GM21717 (cell line): ENCODE data around the gene TTC28.
"Not testable (repeated sequence)": the region's sequence is repeated elsewhere in the genome, so short reads cannot be mapped to it uniquely, and the experiment has no call there.

Experiments
- ATAC-seq: cut with Tn5 transposase; IDR thresholded peaks from one replicate; pipeline ENCODE4 v1.9.1; 2021; ENCODE audit warnings: mild to moderate bottlenecking, moderate library complexity; ENCODE audit not compliant: unreplicated experiment

The TTC28 gene

GRCh38 chr22:28604966-28605761 lies 74.5 kb downstream of the TTC28 start:
- ATAC-seq: no peak

DNA sequence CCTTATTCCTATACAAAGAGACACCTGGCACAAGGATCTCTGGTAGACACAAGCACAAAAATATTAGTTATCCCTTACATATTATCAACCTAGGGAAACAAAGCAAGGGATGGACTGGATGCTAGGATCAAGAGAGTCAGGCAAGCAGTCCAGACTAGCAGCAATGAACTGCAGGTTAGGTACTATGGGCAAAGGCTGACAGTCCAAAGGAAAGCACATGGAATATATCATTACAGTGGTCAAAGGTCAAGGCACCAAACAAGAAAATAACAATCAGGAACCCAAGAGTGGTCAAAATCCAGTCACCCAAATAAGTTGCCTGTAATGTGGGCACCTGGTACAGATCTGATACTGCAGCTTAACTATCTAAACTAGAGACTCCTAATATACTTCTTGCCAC lies 77.7 kb downstream of the TTC28 start:
- ATAC-seq: no peak

DNA sequence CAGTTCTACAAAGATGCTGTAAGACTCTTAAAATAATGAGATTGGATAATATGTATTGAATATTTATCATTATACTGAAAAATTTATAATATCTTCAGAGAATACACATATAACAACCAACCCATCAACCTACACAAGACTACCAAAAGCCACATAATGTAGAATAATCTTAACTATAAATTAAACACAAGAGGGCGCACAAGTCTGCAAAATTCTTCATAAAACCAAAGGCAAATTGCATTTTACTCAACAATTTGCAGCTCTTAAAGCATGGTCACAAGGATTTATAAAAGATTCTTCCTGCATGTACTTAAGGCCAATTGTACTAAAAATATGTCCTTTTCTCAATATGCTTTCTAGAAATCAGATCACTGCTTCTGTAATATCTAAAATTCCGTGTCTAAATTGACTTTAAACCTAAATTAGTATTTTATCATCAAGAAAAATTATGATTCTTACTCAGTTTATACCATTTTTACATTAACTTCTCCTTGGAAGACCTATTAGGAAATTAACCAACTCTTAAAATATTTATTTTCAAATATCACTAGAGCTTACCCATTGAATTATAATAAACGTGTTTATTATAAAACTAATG lies 79.0 kb downstream of the TTC28 start:
- no peak for ATAC-seq

GRCh38 chr22:28599693-28600092 lies 79.9 kb downstream of the TTC28 start:
- no peak for ATAC-seq

- no peak for ATAC-seq
Measured at GRCh38 chr22:28597665-28598064, 82.0 kb downstream of the TTC28 start.

- ATAC-seq: no peak
Measured at GRCh38 chr22:28594797-28595462, 84.7 kb downstream of the TTC28 start.

DNA sequence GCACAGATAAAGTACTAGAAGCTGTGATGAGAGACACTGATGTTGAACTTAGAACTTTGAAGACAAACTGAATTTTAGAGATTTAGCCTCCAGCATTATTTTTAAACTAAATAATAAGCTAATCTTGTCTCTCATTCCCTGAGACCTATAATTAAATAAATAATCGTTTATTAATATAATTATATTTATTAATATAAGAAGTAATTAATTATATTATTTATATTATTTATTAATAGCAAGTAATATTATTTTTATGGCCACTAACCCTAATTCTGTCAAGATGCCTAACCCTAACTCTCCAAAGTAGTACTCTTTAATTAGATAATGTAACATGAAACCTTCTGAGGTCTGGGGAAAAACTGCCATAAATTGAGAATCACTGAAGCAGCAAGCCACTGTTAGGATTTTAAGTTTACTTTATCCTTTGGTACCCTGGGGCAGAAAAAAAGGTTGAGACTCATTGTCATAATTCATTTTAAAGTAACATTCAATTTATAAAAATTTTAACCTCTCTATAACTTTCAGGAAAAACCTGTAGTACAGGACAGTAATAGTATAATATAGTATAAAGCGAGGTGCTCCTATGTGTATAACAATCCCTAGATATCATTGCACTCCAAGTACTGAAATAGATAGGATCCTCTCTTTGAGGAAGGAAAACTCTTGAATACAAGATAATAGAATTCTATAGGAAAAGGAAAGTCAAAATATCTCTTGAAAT lies 85.4 kb downstream of the TTC28 start:
- no peak for ATAC-seq

DNA sequence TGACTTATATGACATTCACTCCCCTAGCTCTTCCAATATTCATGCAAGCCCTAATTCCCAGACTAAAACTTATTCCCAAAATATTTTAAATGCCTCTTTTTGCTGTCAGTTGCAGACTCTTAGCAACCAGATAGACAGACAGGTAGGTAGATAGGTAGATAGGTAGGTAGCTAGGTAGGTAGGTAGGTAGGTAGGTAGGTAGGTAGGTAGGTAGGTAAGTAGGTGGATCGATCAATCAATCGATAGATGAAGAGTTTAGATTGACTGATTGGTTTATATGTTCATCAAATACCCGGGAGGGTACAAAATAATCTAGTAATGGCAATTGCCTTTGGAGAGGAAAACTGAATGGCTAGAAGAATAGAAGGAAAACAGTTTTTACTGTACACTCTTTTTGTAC lies 86.3 kb downstream of the TTC28 start:
- no peak for ATAC-seq

- ATAC-seq: no peak
Measured at GRCh38 chr22:28589102-28589750, 90.4 kb downstream of the TTC28 start.

DNA sequence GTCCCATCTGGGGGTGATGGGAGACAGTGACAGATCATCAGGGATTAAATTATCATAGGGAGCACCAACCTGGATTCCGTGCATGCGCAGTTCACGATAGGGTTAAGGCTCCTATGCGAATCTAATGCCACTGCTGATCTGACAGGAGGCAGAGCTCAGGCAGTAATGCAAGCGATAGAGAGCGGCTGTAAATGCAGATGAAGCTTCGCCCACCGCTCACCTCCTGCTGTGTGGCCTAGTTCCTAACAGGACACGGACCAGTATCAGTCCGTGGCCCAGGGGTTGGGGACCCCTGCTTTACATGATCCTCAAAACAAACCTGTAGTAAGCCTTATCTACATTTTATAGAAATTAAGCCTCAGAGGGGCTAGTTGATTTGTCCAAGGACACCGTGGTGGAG lies 94.3 kb downstream of the TTC28 start:
- ATAC-seq: no peak

- no peak for ATAC-seq
Measured at GRCh38 chr22:28582806-28583205, 96.8 kb downstream of the TTC28 start.

- no peak for ATAC-seq
Measured at GRCh38 chr22:28581016-28581415, 98.6 kb downstream of the TTC28 start.

GRCh38 chr22:28576162-28576561 lies 103.5 kb downstream of the TTC28 start:
- no peak for ATAC-seq

DNA sequence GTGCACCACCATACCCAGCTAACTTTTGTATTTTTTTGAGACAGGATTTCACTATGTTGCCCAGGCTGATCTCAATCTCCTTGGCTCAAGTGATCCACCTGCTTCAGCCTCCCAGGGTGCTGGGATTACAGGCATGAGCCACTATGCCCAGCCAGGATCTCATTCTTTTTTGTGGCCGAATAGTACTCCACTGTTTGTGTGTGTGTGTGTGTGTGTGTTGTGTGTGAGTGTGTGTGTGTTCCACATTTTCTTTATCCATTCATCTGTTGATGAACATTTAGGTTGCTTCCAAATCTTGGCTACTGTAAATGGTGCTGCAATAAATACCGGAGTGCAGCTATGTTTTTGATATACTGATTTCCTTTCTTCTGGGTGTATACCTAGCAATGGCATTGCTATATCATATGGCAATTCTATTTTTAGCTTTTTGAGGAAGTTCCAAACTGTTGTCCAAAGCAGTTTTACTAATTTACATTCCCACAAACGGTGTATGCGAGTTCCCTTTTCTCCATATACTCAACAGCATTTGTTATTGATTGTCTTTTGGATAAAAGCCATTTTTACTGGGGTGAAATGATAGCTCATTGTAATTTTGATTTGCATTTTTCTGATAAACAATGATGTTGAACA lies 105.4 kb downstream of the TTC28 start:
- ATAC-seq: no peak

DNA sequence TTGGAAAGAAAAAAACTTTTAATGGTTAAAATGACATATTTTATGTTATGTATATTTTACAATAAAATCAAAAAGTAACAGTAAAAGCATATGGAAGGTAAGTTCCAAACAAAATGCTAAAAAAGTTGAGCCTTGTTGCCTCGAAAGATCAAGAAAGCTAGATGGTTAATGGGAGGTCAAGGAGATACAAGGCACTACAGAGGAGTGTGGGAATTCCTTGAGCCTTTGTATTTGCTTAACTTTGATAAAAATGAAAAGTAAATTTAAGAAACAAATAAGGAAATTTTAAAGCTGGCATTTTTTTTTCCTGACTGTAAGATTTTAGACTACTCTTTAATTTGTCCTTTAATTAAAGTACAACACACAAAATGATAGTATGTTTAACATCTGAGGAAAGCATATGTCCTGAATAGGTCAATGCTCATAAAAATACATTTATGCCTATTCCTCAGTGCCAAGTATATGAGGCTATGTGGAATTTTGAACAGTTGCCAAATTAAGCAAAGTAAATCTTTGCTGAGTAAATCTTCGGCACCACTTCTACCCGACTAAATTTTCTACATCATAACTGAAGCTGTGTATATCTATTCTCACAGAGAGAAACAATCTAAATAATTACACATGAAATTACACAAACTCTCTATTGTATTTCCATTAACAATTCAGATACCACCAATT lies 108.8 kb downstream of the TTC28 start:
- ATAC-seq: no peak

DNA sequence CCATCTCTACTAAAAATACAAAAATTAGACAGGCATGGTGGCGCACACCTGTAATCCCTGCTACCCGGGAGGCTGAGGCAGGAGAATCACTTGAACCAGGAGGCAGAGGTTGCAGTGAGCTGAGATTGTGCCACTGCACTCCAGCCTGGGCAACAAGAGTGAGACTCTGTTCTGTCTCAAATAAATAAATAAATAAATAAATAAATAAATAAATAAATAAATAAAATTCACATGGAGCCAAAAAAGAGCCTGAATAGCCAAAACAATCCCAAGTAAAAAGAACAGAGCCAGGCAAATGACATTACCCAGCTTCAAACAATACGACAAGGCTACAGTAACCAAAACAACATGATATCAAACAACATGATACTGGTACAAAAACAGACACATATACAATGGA lies 110.7 kb downstream of the TTC28 start:
- not testable (repeated sequence) for ATAC-seq

DNA sequence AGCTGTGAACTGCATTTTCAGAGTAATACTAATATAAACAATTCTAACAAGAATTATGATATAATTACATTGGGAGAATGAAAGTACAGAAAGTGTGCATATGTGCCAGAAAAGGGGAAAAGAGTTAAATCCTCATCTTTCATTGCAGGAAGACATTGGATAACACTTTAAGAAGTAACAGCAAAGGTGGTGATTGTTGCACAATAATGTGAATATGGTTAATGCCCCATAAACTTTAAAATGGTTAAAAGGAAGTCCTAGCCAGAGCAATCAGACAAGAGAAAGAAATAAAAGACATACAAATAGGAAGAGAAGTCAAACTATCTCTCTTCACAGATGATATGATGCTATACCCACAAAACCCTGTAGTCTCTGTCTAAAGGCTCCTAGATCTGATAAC lies 111.5 kb downstream of the TTC28 start:
- ATAC-seq: no peak

DNA sequence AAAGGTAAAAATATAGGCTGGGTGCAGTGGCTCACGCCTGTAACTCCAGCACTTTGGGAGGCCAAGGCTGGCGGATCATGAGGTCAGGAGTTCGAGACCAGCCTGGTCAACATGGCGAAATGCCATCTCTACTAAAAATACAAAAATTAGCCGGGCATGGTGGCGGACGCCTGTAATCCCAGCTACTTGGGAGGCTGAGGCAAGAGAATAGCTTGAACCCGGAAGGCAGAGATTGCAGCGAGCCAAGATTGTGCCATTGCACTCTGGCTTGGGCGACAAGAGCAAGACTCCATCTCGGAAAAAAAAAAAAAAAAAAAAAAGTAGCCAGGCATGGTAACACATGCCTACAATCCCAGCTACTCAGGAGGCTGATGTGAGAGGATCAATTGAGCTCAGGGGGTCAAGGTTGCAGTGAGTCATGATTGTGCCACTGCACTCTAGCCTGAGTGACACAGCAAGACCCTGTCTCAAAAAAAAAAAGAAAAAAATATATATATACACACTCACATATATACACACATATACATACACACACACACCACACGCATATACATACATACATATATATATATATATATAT lies 112.6 kb downstream of the TTC28 start:
- not testable (repeated sequence) for ATAC-seq

- no peak for ATAC-seq
Measured at GRCh38 chr22:28563636-28564035, 116.0 kb downstream of the TTC28 start.

DNA sequence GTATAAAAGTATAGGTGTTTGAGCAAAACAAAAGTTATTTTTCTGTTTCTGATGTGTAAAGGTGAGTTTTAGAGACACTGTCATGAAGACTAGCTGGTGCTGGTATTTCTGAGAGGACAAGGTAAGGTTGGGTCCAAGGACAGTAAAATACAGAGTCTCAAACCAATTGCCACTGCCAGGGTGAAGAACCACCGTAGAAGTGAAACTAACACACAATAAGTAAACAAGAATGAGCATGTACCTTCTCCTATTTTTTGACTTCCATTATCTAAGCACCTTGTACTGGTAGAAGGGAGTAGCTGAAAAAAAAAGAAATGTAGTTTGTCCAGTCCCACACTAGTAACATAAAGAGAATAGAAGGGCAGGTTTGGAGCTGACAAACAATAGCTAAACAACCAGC lies 117.3 kb downstream of the TTC28 start:
- ATAC-seq: no peak
